H54 (cell line): ENCODE measurements around the gene GLRX5.

ENCODE experiments used
- DNase-seq: peaks from one replicate; pipeline ENCODE4 v3.0.0; 2011; ENCODE audit warnings: low spot score, mixed read lengths; ENCODE audit not compliant: insufficient read length
- FAIRE-seq: peaks from 3 replicates; lab custom pipeline; 2011; peaks lifted over from hg19 to GRCh38; lab: Jason Lieb, UNC
- POLR2A ChIP-seq: IDR thresholded peaks from 2 replicates; pipeline ENCODE4 v1.6.1; 2011; ENCODE audit warnings: low read depth, mild to moderate bottlenecking, low read length

The GLRX5 gene

GRCh38 chr14:95534299-95535225 lies at the start of gene GLRX5:
GLRX5 (plus strand) TSS chr14:95535050; CDS start chr14:95535090, 40 bp downstream.
- TF ChIP-seq POLR2A = peak; percentile 66; the same call in 1 of the 2 replicates
- FAIRE-seq (peak; percentile 100), DNase-seq (peak; percentile 98)

GRCh38 chr14:95485222-95485819 lies 49.5 kb upstream of the GLRX5 start:
- FAIRE-seq (no peak), DNase-seq (no peak)
- TF ChIP-seq POLR2A = no peak

DNA sequence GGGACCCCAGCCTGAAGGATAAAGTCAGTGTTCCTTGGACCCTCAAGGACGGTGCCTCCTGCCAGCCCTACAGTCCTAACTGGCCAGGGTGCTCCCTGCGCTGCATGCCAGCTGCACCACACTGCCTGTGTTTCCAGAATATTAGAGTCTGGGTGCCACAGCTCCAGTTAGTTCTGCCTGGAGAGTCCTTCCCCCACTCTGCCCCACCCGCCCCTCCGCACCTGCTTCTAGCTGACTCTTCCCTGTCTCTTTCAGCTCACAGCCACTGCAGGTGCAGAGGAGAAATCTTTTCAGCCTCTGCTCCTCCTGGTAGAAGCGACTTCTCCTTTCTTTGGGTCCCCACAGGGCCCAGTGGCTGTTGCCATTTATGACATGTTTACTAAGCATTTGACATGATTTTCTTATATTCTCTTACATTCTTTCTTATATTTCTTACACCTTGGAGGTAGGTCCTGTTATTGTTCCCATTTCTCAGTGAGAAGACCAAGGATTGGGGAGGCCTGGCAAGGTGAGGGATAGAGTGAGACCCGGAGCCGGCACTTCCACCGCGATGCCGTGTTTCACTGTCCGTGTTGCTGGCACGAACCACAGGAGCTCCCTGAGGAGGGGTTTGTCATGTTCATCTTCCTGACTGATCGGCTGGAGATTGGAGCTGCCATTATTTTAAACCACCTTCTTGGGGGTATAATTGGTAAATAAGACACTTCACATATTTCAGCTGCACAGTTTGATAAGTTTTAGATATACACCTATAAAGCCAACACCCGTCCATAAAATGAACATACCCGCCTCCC lies 47.8 kb upstream of the GLRX5 start:
- DNase-seq (no peak), FAIRE-seq (no peak)
- TF ChIP-seq POLR2A = no peak

GRCh38 chr14:95487669-95488084 lies 47.2 kb upstream of the GLRX5 start:
- DNase-seq (no peak), FAIRE-seq (no peak)
- no peak for TF ChIP-seq POLR2A

DNA sequence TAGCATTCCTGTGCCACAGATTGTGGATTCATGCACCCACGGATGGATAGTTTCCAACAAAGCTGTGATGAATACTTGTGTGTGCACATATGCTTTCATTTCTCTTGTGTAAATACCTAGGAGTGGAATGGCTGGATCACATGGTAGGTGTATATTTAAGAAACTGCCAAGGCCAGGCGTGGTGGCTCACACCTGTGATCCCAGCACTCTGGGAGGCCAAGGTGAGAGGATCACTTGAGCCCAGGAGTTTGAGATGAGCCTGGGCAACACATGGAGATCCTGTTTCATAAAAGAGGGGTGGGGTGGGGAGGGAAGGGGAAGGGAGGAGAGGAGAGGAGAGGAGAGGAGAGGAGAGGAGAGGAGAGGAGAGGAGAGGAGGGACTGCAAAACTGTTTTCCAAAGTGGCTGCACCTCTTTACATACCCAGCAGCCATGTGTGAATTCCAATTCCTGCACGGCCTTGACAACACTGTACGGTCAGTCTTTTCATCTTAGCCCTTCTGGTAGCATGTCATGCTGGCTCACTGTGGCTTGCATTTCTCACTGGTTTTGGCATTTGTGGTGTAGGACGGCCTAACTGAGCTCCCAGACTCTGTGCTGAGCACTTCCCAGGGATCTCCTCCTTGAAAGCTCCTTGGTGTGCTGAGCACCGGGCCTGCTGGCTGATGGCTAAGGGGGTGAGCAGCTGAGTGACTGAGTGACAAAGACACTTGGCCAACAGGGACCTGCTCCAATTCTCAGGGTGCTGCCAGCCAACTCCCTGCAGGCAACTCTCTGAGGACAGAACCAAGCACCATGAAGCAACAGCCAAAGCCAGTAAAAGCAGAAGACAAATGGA lies 46.3 kb upstream of the GLRX5 start:
- DNase-seq (no peak), FAIRE-seq (no peak)
- TF ChIP-seq POLR2A = no peak

DNA sequence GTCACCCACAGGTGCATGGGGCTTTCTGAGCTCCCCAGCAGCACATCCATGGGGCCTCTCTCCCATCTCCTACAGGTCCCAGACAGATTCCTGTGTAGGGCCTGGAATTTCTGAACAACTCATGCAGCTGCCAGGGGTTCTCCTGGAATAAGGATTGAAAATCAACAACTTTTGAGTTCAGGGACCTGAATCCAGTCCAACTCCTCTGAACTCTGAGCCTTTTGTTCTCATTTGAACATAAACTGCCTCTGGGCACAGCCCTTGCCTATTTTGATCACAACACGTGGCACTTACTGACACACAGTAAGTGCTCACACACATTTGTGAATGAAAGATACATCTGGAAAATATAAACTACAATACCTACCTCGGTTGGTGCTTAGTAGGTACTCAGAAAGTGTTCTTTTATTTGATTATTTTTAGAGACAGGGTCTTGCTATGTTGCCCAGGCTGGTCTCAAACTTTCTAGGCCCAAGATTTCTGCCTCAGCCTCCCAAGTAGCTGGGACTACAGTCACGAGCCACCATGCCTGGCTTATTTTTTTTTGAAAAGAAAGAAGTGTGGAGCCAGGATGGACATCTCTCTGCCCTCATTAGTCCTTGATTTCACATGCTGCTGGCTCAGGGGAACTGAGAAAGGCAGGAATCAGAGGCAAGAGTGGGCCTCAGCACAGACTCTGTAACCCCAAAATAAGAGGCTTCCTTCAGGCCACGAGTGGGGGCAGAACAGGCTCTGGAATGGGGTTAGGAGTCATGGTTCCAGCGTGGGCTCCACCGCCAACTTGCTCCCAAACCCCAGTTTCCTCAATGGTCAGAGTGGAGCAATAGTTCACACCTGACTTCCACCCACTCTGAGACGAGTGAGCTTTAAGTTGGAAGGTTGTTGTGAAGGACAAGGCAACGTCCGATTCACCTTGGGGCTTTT lies 45.4 kb upstream of the GLRX5 start:
- no peak for FAIRE-seq
- DNase-seq = no peak

GRCh38 chr14:95490138-95490509 lies 44.7 kb upstream of the GLRX5 start:
- no peak for TF ChIP-seq POLR2A
- no peak for DNase-seq
- FAIRE-seq = no peak

More for the DNA sequence above, 45.4 kb upstream of the GLRX5 start:
- no peak for TF ChIP-seq POLR2A

DNA sequence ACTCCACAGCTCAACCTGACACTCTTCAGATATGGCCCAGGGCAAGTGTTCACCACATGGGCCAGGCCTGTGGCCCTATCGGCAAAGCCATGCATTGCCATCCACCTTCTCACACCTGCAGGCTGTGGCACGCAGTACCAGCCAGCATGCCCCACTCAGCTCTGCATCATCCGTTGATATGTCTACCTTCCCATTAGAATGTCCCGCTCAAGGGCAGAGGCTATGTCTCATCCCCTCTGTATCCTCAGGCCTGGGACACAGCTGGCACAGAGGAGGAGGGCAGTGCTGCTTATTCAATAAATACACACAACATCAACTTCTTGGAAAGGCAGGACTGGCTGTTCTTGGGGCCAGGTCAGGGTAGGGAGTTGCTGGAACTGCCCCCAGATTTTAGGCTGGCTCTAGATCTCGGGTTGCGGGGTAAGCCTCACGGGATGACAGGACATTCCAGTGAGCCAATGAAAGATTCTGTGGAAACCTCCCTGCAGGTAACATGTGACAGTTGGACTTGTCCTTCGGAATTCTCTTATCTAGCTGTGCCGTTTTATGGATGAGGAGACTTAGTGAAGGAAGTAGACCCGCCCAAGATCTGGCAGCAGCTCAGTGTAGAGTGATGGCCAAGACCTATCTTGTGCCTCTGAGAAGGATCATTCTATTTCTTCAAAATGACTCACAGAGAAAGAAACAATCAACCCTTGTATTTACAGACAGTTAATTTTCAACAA lies 44.0 kb upstream of the GLRX5 start:
- FAIRE-seq (peak; percentile 55), DNase-seq (no peak)
- no peak for TF ChIP-seq POLR2A

GRCh38 chr14:95491936-95492608 lies 42.8 kb upstream of the GLRX5 start:
- DNase-seq = no peak
- no peak for TF ChIP-seq POLR2A
- FAIRE-seq = no peak

DNA sequence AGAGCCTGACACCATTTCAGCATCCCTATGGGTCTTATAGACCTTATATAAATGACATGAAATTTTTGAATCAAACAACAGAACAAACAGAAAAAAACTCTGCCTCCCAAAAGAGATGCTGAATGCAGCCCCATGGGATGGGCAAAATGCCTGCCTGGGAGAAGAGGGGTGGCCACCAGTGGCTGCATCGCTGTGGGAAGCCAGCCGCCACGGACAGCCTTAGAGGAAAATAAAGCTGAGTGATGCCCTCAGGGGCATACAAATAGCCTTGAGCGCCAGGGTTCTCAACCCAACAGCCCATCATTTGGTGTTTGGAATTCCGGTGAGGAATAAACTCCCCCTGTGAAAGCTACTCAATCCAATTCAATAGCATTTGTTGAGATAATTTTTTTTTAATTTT lies 41.3 kb upstream of the GLRX5 start:
- DNase-seq (no peak), FAIRE-seq (no peak)
- no peak for TF ChIP-seq POLR2A

- no peak for TF ChIP-seq POLR2A
- no peak for DNase-seq
- no peak for FAIRE-seq
Measured at GRCh38 chr14:95493976-95494375, 40.9 kb upstream of the GLRX5 start.
